WI38 (cell line): Measurements from ENCODE around the gene P2RX4.

Experiments used
- H3K4me3 ChIP-seq: 2 replicates; pipeline ENCODE4 v1.5.1; 2011; ENCODE audit warnings: low read depth, mild to moderate bottlenecking, control low read depth, low read length
- TF ChIP-seq, protein P1 (sequence below): IDR thresholded peaks from 2 replicates; pipeline ENCODE4 v1.5.1; 2012; ENCODE audit warnings: low read depth, mild to moderate bottlenecking, control low read depth, low read length

Gene P2RX4

DNA sequence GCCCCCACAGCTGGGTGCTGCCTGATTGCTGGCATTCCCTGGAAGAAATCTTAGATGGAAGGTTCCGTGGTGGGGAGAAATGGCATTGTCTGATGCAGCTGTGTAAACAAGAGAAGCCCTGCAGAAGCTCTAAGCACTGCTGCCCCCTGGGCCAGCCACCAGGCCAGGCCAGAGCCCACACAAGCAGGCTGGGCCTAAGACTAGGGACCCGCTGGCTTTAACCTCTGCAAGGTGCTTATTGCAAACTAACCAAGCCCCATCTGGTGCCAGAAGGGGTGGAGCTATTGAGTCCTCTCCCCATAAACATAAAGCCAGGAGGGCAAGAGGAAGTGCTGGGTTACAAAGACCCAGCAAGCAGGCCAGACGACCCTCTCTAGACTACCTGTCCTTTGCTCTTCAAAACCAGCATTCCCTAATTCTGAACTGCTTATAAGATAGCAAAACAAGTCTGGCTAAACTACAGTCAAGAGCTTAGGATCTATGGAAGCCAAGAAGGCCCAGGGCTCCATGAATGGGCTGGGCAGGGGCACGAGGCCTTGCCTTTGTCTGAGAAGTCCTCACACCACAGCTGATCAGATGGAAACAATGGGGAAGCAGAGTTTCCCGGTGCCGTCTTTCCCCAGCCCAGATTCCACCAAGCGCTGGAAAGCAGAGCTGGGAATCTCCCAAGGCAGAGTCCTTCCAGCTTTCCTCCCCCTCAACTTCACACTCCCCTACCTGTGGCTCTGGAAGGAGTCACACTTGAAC lies 28.8 kb downstream of the P2RX4 start:
- no peak overlapping the region for H3K4me3 ChIP-seq
- TF ChIP-seq, protein P1, sequence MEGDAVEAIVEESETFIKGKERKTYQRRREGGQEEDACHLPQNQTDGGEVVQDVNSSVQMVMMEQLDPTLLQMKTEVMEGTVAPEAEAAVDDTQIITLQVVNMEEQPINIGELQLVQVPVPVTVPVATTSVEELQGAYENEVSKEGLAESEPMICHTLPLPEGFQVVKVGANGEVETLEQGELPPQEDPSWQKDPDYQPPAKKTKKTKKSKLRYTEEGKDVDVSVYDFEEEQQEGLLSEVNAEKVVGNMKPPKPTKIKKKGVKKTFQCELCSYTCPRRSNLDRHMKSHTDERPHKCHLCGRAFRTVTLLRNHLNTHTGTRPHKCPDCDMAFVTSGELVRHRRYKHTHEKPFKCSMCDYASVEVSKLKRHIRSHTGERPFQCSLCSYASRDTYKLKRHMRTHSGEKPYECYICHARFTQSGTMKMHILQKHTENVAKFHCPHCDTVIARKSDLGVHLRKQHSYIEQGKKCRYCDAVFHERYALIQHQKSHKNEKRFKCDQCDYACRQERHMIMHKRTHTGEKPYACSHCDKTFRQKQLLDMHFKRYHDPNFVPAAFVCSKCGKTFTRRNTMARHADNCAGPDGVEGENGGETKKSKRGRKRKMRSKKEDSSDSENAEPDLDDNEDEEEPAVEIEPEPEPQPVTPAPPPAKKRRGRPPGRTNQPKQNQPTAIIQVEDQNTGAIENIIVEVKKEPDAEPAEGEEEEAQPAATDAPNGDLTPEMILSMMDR: no peak

DNA sequence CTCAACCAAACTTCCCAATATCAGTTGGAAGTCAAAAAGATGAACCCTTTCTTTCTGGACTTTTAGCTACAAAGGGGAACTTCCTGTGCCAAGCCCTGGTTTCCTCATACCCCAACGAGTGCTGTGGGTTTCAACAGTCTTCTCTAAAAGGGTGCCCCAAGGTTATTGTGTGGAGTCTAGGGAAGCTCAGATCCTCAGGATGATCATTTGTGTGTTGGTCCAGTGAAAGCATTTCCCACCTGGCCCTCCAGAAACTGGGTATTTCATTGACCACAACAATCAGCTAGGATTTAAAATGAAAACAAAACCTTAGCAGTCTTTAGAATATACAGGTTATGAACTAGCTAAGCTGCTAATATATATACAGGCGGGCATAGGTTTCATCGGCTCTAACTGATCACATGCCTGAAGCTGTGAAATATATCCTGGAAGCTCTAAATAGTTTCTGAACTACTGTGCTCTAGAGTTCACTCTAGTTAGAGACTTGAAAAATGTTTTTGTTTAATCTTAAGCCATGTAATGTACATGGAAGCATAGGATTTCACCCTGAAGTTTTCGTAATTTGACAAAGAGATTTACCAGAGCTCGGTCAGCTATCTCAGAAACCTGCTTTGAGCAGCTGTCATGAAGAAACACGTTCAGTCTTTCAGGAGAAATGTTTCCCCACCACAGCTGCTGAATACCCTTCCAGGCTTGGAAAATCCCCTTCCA lies 29.6 kb downstream of the P2RX4 start:
- TF ChIP-seq, protein P1: no peak
- H3K4me3 ChIP-seq: no peak overlapping the region

DNA sequence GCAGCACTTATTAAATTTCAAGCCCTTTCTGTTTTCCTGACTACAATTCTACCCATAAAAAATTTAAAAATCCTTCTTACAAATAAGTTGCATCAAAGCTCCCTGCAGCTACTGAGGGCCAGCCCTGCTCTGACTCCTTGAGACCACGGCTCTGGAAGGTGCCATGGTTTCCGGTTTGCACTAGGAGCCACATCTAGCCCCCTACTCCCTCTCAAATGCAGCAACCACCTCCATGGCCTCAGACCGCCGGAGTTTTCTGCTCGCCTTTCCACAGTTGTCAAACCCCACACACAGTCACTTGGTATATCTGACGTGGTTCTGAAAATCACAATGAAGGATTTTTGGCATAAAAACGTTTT lies 30.1 kb downstream of the P2RX4 start:
- no peak overlapping the region for H3K4me3 ChIP-seq
- TF ChIP-seq, protein P1: no peak

DNA sequence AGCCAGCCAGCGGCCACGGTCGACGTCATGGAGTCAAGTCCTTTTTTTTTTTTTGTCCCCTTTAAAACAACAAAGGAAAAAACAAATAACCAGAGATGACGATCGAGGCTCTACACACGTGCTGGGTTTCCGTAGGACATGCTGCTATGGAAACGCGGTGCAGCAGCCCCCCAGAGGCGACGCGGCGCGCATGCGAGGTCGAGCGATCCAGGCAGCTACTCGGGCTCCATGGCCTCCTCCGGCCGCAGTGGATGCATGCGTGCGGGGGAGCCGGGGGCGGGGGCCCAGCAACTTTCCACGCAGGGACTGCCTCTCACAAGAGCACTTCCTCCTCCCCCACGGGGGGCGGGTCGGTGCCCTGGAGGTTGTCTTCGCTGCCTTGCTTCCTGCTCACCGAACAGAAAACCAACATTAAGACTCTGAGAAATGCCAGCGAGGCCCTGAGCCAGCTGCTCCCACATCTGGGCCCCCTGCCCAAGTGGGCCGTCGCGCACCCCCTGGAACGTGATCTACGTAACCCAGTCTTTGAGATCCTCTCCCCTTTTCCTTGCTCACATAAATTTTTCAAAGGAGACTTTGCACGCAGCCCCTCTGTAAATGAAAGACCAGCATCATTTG lies 30.7 kb downstream of the P2RX4 start:
- H3K4me3 ChIP-seq: no peak overlapping the region
- TF ChIP-seq, protein P1: no peak

DNA sequence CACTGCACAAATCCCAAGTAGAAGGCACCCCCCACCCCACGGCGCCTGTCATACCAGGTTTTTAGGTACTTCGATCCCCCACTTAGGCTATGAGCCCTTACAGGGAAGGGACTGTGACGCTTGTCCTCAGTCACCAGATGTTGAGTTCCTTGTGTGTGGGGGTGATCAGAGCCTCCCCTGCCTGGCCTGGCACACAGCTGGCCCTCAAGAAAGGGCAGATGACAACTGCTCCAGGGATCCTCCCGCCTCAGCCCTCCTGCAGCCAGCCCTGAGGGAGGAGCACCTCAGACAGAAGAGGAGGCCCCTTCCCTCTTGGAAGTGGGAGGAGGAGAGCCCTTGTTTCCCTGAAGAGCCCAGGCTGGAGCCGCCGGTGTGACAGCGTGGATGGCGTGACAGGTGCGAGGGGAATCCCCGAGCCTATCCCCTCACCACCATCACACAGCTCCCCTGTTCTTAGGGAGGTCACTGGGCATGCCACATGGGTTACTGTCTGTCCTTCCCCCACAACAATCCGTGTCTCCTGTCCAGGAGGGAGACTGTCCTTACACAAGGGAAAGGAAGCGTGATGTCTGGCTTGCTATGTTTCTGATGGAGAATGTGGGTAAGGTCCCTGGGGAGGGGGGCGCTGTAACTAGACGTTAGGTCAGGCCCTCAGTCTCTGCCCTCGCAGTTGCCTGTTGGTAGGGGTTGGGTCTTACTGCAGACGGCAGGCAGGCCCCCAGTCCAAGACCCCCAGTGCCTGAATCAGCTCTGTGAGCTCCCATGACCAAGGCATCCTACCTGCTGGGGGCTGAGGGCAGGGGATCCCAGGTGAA lies 31.4 kb downstream of the P2RX4 start:
- TF ChIP-seq, protein P1: no peak
- no peak overlapping the region for H3K4me3 ChIP-seq

DNA sequence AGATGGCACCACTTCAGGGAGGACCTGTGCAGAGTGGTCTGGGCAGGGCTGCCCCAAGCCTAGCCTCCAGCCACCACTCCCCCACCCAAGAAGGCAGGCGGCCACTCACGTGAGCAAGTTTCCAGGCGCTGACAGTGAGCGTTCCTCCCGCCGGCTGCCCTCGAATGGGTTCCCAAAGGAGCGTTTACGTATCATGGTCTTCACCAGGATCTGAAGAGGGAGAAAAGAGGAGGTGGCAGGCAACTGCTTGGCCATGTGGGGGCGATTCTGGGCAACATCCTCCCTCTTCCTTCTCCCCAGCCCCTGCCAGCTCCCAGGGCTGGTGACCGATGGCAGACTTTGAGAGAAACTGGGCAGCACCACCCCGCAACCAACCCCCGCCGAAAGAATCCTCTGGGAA lies 35.1 kb downstream of the P2RX4 start:
- no peak overlapping the region for H3K4me3 ChIP-seq
- TF ChIP-seq, protein P1: no peak
